Uterus (tissue), 2 donors: ENCODE results near the gene PPP1R8.
"Not testable (repeated sequence)": the region's sequence is repeated elsewhere in the genome, so short reads cannot be mapped to it uniquely, and the experiment has no call there.

Experiments used
- CTCF ChIP-seq, 4 experiments: fragments of 200-600 bp in 2 of 4; fragments of 450-650 bp in 2 of 4; sonication (generic) in 2 of 4; IDR thresholded peaks; one replicate each; pipeline ENCODE4 v1.5.1; 2016 to 2019; ENCODE audit warnings: antibody characterized with exemption in 4 of 4, mild to moderate bottlenecking in 2 of 4, moderate library complexity in 1 of 4
- POLR2A ChIP-seq, 2 donors: fragments of 450-650 bp; IDR thresholded peaks; one replicate each; pipeline ENCODE4 v1.6.1; 2016; ENCODE audit warnings: antibody characterized with exemption in 2 of 2, mild to moderate bottlenecking in 1 of 2, moderate library complexity in 1 of 2

GRCh38 chr1:27829339-27829960, 1.1 kb upstream of the PPP1R8 start:
- TF ChIP-seq CTCF, POLR2A (IDR thresholded peaks at IDR 0.05): not testable (repeated sequence)
